Fibroblast of lung (primary cell): ENCODE results near the gene RABGAP1. TPM values are rescaled to one million over a fixed set of nuclear protein-coding genes. Genes with fewer than 3 reads are reported as not detected.

Experiments
- DNase-seq, 2 donors: peaks; one replicate each; pipeline versions ENCODE4 v3.0.0 to v3.0.0-alpha.2; 2010; ENCODE audit warnings: low read depth in 2 of 2
- H2AFZ ChIP-seq: 2 replicates; pipeline ENCODE4 v1.5.1; 2012; ENCODE audit warnings: low read length, control low read depth, inconsistent platforms
- H3K27ac ChIP-seq: 2 replicates; pipeline ENCODE4 v1.5.1; 2011; ENCODE audit warnings: low read length, control low read depth; ENCODE audit not compliant: insufficient read depth
- H3K27me3 ChIP-seq: 2 replicates; pipeline ENCODE4 v1.5.1; 2011; ENCODE audit warnings: mild to moderate bottlenecking, low read length; ENCODE audit not compliant: control insufficient read depth, insufficient read depth
- H3K36me3 ChIP-seq: 2 replicates; pipeline ENCODE4 v1.5.1; 2011; ENCODE audit warnings: low read length; ENCODE audit not compliant: control insufficient read depth, insufficient read depth
- H3K4me1 ChIP-seq: 2 replicates; pipeline ENCODE4 v1.5.1; 2011; ENCODE audit warnings: low read length; ENCODE audit not compliant: control insufficient read depth, insufficient read depth; ENCODE audit errors: extremely low read depth
- H3K4me2 ChIP-seq: 2 replicates; pipeline ENCODE4 v1.5.1; 2011; ENCODE audit warnings: low read length, control low read depth; ENCODE audit not compliant: insufficient read depth; ENCODE audit errors: extremely low read depth
- H3K4me3 ChIP-seq, 4 experiments: fragments of 200-600 bp in 1 of 4; sonication (generic) in 1 of 4; replicated peaks in 1 of 4; 2 replicates each; pipeline ENCODE4 v1.5.1; 2011 to 2016; ENCODE audit warnings: low read length in 4 of 4, low read depth in 3 of 4, mild to moderate bottlenecking in 3 of 4, control low read depth in 2 of 4, inconsistent platforms in 1 of 4, mixed read lengths in 1 of 4; ENCODE audit not compliant: insufficient read depth in 1 of 4; ENCODE audit errors: control extremely low read depth in 1 of 4
- H3K79me2 ChIP-seq: 2 replicates; pipeline ENCODE4 v1.5.1; 2012; ENCODE audit warnings: mild to moderate bottlenecking, low read length, inconsistent platforms; ENCODE audit not compliant: control insufficient read depth, insufficient read depth
- H3K9ac ChIP-seq: 2 replicates; pipeline ENCODE4 v1.5.1; 2011; ENCODE audit warnings: mild to moderate bottlenecking, low read length, control low read depth; ENCODE audit not compliant: insufficient read depth
- H3K9me3 ChIP-seq: 2 replicates; pipeline ENCODE4 v1.5.1; 2012; ENCODE audit warnings: low read depth, low read length; ENCODE audit not compliant: control insufficient read depth, insufficient read depth
- H4K20me1 ChIP-seq: 2 replicates; pipeline ENCODE4 v1.5.1; 2011; ENCODE audit warnings: low read length; ENCODE audit not compliant: control insufficient read depth, insufficient read depth; ENCODE audit errors: extremely low read depth
- CTCF ChIP-seq, 2 donors: IDR thresholded peaks in 1 of 2; conservative IDR thresholded peaks in 1 of 2; 1 replicate in 1 of 2; 2 replicates in 1 of 2; pipeline ENCODE4 v1.5.1; 2011 to 2012; ENCODE audit warnings: low read length in 2 of 2, control low read depth in 1 of 2, inconsistent platforms in 1 of 2, low read depth in 1 of 2, mild to moderate bottlenecking in 1 of 2
- EZH2 ChIP-seq: IDR thresholded peaks from 2 replicates; pipeline ENCODE4 v1.5.1; 2012; ENCODE audit warnings: low read length, control low read depth, mild to moderate bottlenecking; ENCODE audit errors: missing control alignments
- polyA plus RNA-seq, 2 donors: library from polyadenylated mRNA; depleted of rRNA in 1 of 2; stranded (reverse) in 1 of 2; unstranded in 1 of 2; fragments of >200 nt; gene quantifications; 2 replicates each; pipeline ENCODE4 v1.2.1, GENCODE V29; 2011 to 2012; ENCODE audit warnings: missing spikeins in 1 of 2
- total RNA-seq: library from RNA; depleted of rRNA; stranded (reverse); fragments of >200 nt; gene quantifications from 2 replicates; pipeline ENCODE4 v1.2.1, GENCODE V29; 2014

RABGAP1 gene
- total and polyA plus RNA-seq, 2 donors (not counting 1 experiment from before 2014, with no cell fraction given), result 47.6 to 58.6 TPM

- Histone ChIP-seq H3K27ac (no peak overlapping the region), H3K4me3 (no peak overlapping the region), H3K4me1 (no peaks in the 10 kb centered on the region), H3K4me2 (no peak overlapping the region), H3K27me3 (no peaks in the 10 kb centered on the region), H4K20me1 (no peaks in the 10 kb centered on the region), H3K36me3 (no peaks in the 10 kb centered on the region), H3K9ac (no peak overlapping the region), H3K9me3 (no peaks in the 10 kb centered on the region), H2AFZ (no peak overlapping the region), H3K79me2 (peaks cover 40% of the 10 kb centered on the region)
- no peak for TF ChIP-seq CTCF (conservative IDR thresholded peaks at IDR 0.05 in 1 of 2, IDR thresholded peaks at IDR 0.05 in 1 of 2; ENCODE audit: low read depth in 1 of 2, low read length in 2 of 2)
- TF ChIP-seq EZH2, result no peak
- no peak for DNase-seq
Observed at GRCh38 chr9:122936883-122937282, 3.9 kb upstream of the RABGAP1 start.

DNA sequence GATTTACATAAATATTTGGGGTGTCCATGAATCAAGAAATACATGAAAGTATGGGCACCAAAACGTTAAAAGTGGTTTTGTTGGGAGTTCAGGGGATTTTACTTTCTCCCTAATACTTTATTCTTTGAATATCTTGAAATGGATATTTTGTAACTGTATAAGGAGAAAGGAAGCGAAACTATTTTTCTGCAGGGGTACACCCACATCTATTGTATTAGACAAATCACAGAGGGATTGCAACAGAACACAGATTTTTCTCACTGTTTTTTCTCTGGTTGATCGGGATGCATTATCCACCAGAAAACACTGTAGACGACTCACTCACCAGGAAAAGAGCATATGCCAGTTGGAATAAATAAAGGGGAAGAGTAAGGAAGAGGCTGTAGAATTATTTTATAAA is 1.2 kb upstream of the RABGAP1 start:
- H4K20me1 ChIP-seq, result no peaks in the 10 kb centered on the region
- H3K27me3 ChIP-seq, result no peaks in the 10 kb centered on the region
- H3K9me3 ChIP-seq, result no peaks in the 10 kb centered on the region
- no peak overlapping the region for H3K4me2 ChIP-seq
- peaks cover 41% of the 10 kb centered on the region for H3K79me2 ChIP-seq
- H3K36me3 ChIP-seq, result no peaks in the 10 kb centered on the region
- H3K9ac ChIP-seq, result no peak overlapping the region
- H3K4me1 ChIP-seq, result no peaks in the 10 kb centered on the region
- no peak overlapping the region for H3K4me3 ChIP-seq
- H2AFZ ChIP-seq, result no peak overlapping the region
- no peak for TF ChIP-seq CTCF (conservative IDR thresholded peaks at IDR 0.05 in 1 of 2, IDR thresholded peaks at IDR 0.05 in 1 of 2; ENCODE audit: low read depth in 1 of 2, low read length in 2 of 2)
- TF ChIP-seq EZH2, result no peak
- H3K27ac ChIP-seq, result no peak overlapping the region
- no peak for DNase-seq

DNA sequence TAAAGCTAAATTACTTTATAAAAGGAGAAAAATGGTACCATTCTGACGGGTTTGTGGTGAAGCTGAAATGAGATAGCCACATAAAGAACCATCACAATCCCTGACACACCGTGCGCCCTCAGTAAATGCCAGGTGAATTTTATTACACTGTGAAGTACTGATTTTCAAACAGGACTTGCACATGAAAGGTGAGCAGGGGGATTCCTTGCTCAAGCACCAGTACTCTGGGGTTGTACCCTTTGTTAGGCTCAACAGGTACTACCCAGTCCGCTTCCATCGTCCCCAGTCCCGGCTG is 419 bp upstream of the RABGAP1 start:
- Histone ChIP-seq H4K20me1 (no peaks in the 10 kb centered on the region), H3K27ac (no peak overlapping the region), H3K4me2 (peak overlapping the region; percentile 51), H3K4me1 (no peaks in the 10 kb centered on the region), H3K9ac (no peak overlapping the region), H3K9me3 (no peaks in the 10 kb centered on the region), H3K79me2 (peaks cover 44% of the 10 kb centered on the region), H2AFZ (peak overlapping the region; percentile 88), H3K4me3 (peak overlapping the region in 2 of 4 experiments; percentile 46 to 60), H3K27me3 (no peaks in the 10 kb centered on the region), H3K36me3 (no peaks in the 10 kb centered on the region)
- TF ChIP-seq CTCF (conservative IDR thresholded peaks at IDR 0.05 in 1 of 2, IDR thresholded peaks at IDR 0.05 in 1 of 2; ENCODE audit: low read depth in 1 of 2, low read length in 2 of 2), result no peak
- TF ChIP-seq EZH2, result no peak
- no peak for DNase-seq
